Thyroid gland (tissue), 4 donors: ENCODE results near the gene PDE1C. TPM values are rescaled to one million over a fixed set of nuclear protein-coding genes. Genes with fewer than 3 reads are reported as not detected.

Experiments
- DNase-seq, 2 donors: peaks; one replicate each; pipeline ENCODE4 v3.0.0-alpha.2; 2019
- H3K27ac ChIP-seq, 3 donors: fragments of 200-600 bp; sonication (generic); 1 replicate in 2 of 3; 2 replicates in 1 of 3; pipeline ENCODE4 v1.5.1; 2016 to 2019; ENCODE audit warnings: mild to moderate bottlenecking in 1 of 3, moderate library complexity in 1 of 3
- H3K27me3 ChIP-seq: fragments of 200-600 bp; sonication (generic); one replicate; pipeline ENCODE4 v1.5.1; 2019
- H3K36me3 ChIP-seq, 2 donors: fragments of 200-600 bp; sonication (generic); one replicate each; pipeline ENCODE4 v1.5.1; 2016 to 2019
- H3K4me1 ChIP-seq, 2 donors: fragments of 200-600 bp; sonication (generic); one replicate each; pipeline ENCODE4 v1.5.1; 2017 to 2019
- H3K4me3 ChIP-seq, 3 donors: fragments of 200-600 bp; sonication (generic); replicated peaks in 1 of 3; 1 replicate in 2 of 3; 2 replicates in 1 of 3; pipeline ENCODE4 v1.5.1; 2016; ENCODE audit warnings: mild to moderate bottlenecking in 1 of 3
- H3K9me3 ChIP-seq: fragments of 200-600 bp; sonication (generic); one replicate; pipeline ENCODE4 v1.5.1; 2017
- POLR2A ChIP-seq, 2 donors: fragments of 450-650 bp; IDR thresholded peaks; one replicate each; pipeline ENCODE4 v1.6.1; 2017; ENCODE audit warnings: antibody characterized with exemption in 2 of 2, mild to moderate bottlenecking in 2 of 2, moderate library complexity in 1 of 2
- WGBS, 2 donors: methylation state at CpG; one replicate each; pipeline ENCODE4 v1.1.5; 2017; 5-methylcytosine and 5-hydroxymethylcytosine counted together
- intact Hi-C: fragments of 100-400 bp; cut with DNase I; formaldehyde crosslinking; loops from one replicate; pipeline ENCODE4 v1.15.1; 2023
- total RNA-seq, 4 donors: library from RNA; depleted of rRNA; stranded (reverse); fragments of >200 nt; gene quantifications; one replicate each; pipeline ENCODE4 v1.2.3, GENCODE V29; 2016
- TF ChIP-seq, protein P1 (sequence below), 6 experiments: fragments of 200-600 bp in 3 of 6; fragments of 450-650 bp in 3 of 6; sonication (generic) in 3 of 6; IDR thresholded peaks; one replicate each; pipeline ENCODE4 v1.5.1; 2016 to 2019; ENCODE audit warnings: antibody characterized with exemption in 6 of 6, mild to moderate bottlenecking in 2 of 6, inconsistent platforms in 1 of 6, moderate library complexity in 1 of 6

The PDE1C gene
- total RNA-seq, 4 donors from 2014 or later = 2.8 to 7.8 (median 4.0) TPM

DNA sequence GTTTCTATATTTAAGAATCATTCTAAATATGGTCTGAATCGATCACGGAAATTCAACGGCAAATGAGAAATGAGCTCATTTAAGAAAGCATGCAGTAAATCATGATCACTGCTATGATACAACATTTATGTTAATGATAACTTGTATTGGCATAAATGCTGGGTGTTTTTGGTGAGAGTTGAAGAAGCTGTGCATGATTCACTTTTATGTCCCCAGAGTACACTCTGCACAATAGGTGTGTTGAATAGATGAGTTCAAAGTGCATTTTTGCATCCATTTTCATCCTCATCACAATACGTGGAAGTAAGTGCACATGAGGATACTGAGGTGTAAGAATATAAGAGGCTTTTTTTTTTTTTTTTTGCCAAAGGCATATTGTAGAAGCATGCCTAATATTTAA, 213.9 kb downstream of the PDE1C start:
- no peaks in the 10 kb centered on the region for H3K36me3 ChIP-seq
- DNase-seq = no peak
- H3K9me3 ChIP-seq = no peaks in the 10 kb centered on the region
- no peak for TF ChIP-seq POLR2A (IDR thresholded peaks at IDR 0.05)
- TF ChIP-seq, protein P1, sequence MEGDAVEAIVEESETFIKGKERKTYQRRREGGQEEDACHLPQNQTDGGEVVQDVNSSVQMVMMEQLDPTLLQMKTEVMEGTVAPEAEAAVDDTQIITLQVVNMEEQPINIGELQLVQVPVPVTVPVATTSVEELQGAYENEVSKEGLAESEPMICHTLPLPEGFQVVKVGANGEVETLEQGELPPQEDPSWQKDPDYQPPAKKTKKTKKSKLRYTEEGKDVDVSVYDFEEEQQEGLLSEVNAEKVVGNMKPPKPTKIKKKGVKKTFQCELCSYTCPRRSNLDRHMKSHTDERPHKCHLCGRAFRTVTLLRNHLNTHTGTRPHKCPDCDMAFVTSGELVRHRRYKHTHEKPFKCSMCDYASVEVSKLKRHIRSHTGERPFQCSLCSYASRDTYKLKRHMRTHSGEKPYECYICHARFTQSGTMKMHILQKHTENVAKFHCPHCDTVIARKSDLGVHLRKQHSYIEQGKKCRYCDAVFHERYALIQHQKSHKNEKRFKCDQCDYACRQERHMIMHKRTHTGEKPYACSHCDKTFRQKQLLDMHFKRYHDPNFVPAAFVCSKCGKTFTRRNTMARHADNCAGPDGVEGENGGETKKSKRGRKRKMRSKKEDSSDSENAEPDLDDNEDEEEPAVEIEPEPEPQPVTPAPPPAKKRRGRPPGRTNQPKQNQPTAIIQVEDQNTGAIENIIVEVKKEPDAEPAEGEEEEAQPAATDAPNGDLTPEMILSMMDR (IDR thresholded peaks at IDR 0.05) = no peak
- intact Hi-C loops = no loop called here
- no peaks in the 10 kb centered on the region for H3K4me1 ChIP-seq
- no peak overlapping the region for H3K27ac ChIP-seq
- 67 to 82% methylated on average over 4 of the region's 4 CpGs for WGBS, 2 donors
- no peaks in the 10 kb centered on the region for H3K27me3 ChIP-seq
- no peak overlapping the region for H3K4me3 ChIP-seq

DNA sequence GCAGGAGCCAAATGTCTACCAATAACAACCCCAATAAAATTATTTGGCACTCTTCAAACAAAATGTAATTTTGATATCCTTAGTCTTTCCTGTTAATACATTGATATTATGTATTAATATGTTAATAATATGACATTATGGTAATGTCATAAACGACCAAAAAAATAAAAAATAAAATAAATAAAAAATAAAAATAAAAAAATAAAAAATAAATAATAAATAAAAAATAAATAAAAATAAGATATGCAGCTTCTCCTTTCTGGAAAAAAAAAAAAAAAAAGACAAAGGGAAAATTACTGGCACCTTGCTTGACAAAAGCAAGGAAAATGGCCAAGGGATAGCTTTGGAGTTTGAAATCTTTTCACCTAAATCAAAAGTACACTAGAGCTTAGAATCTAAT, 214.7 kb downstream of the PDE1C start:
- Histone ChIP-seq H3K36me3 (no peaks in the 10 kb centered on the region), H3K27me3 (no peaks in the 10 kb centered on the region), H3K4me1 (no peaks in the 10 kb centered on the region), H3K27ac (no peak overlapping the region), H3K9me3 (no peaks in the 10 kb centered on the region), H3K4me3 (no peak overlapping the region)
- 70 to 71% methylated on average over 1 of the region's 1 CpG for WGBS, 2 donors
- intact Hi-C loops = no loop called here
- TF ChIP-seq, protein P1 (IDR thresholded peaks at IDR 0.05) = no peak
- TF ChIP-seq POLR2A (IDR thresholded peaks at IDR 0.05) = no peak
- DNase-seq = no peak

DNA sequence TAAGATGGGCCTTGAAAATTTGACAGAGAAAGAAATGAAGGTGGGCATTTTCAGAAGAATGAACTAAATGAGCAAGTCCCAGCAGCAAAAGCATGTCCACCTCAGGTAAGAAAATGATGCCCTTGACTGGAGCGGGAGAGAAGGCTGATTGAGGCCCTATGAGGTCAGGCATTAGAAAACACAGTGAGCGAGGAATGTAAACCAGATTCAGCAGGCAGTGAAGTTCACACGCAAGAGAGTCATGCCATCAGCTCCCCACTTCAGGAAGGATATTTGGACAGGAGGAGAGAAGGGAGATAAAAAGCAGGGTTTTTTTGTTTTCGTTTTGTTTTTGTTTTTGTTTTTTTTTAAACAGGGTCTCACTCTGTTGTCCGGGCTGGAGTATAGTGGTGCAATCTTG, 216.8 kb downstream of the PDE1C start:
- Histone ChIP-seq H3K9me3 (no peaks in the 10 kb centered on the region), H3K4me1 (no peaks in the 10 kb centered on the region), H3K27me3 (no peaks in the 10 kb centered on the region), H3K36me3 (no peaks in the 10 kb centered on the region), H3K27ac (no peak overlapping the region), H3K4me3 (no peak overlapping the region)
- 63 to 66% methylated on average over 5 of the region's 5 CpGs for WGBS, 2 donors
- DNase-seq = no peak
- intact Hi-C loops = no loop called here
- TF ChIP-seq, protein P1 (IDR thresholded peaks at IDR 0.05) = no peak

DNA sequence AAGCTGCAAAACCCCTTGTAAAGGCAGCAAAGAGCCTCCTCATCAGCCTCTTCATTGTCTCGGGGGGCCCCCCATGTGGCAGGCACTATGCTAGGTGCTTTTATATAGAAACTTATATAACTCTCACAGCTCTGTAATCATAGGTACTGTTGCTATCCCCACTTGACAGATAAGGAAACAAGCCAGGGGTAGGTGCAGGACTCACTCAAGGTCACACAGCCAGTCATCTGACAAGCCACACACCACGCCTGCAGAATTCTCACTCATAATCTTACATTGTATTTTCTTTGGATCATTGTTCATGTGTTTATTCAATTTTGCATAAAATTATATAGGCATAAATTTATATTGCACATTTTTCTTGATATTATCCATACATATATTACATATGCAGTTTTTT, 217.7 kb downstream of the PDE1C start:
- no peak for DNase-seq
- Histone ChIP-seq H3K36me3 (no peaks in the 10 kb centered on the region), H3K27ac (no peak overlapping the region), H3K4me3 (no peak overlapping the region), H3K27me3 (no peaks in the 10 kb centered on the region), H3K9me3 (no peaks in the 10 kb centered on the region), H3K4me1 (no peaks in the 10 kb centered on the region)
- 78% methylated on average over 2 of the region's 2 CpGs for WGBS, 2 donors
- intact Hi-C loops = no loop called here
- no peak for TF ChIP-seq POLR2A (IDR thresholded peaks at IDR 0.05)
- TF ChIP-seq, protein P1 (IDR thresholded peaks at IDR 0.05) = no peak

DNA sequence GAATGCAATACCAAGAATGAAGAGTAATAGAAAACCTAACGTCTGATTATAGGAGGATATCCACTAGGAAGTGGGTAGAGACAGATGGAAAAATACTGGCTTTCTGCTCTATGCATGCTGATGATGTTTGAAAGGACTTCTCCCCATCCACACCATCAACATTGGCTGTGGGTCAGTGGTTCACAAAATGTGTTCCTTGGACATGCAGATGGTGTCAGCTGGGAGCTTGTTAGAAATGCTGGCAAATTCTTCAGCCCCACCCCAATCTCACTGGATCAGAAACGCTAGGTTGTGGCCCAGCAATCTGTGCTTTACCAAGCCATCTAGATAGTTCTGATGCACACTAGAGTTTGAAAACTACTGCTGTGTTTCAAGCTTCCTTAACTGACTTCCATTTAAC, 219.1 kb downstream of the PDE1C start:
- H3K9me3 ChIP-seq = no peaks in the 10 kb centered on the region
- no peak for TF ChIP-seq POLR2A (IDR thresholded peaks at IDR 0.05)
- TF ChIP-seq, protein P1 (IDR thresholded peaks at IDR 0.05) = no peak
- no peak overlapping the region for H3K4me3 ChIP-seq
- H3K27ac ChIP-seq = no peak overlapping the region
- H3K27me3 ChIP-seq = no peaks in the 10 kb centered on the region
- no peaks in the 10 kb centered on the region for H3K36me3 ChIP-seq
- no peak for DNase-seq
- H3K4me1 ChIP-seq = no peaks in the 10 kb centered on the region
- 71 to 75% methylated on average over 2 of the region's 2 CpGs for WGBS, 2 donors
- intact Hi-C loops = no loop called here
